GM19452 (cell line): ENCODE results near the gene PAIP1.
"Not testable (repeated sequence)": the region's sequence is repeated elsewhere in the genome, so short reads cannot be mapped to it uniquely, and the experiment has no call there.

Experiments used
- ATAC-seq: cut with Tn5 transposase; IDR thresholded peaks from one replicate; pipeline ENCODE4 v1.9.1; 2021; ENCODE audit not compliant: unreplicated experiment

The PAIP1 gene

DNA sequence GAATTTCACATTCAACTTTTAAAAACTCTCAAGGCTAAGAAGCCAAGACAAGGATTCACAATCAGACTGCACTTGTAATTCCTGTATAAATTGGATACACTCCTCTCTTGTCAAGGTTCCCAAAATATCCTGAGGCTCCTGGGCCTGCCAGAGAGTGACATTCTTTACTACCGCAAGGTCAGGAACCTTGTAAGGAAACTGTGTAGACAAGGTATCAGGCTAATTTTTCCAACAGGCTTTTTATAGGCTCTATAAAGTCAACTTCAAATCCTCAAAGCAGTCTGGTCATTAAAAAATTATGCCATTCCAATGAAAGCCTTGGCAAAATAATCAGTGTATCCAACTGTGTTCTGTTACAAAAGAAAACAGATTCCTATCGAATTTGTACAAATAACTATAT, 15.5 kb upstream of the PAIP1 start:
- ATAC-seq = no peak

DNA sequence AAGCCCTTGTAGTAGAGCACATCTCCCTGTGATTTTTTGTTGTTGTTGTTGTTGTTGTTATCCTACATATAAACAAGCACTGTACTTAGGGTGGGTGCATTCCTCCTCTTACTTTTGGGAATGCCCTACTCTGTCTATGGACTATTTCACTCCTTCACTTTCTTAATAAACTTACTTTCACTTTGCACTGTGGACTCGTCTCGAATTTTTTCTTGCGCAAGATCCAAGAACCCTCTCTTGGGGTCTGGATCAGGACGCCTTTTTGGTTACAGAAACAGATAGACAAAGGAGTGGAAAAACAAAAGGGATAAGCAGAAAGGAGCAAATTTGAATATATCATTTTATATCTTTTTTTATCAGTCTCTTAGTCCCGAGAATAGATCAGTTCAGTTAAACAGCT, 14.4 kb upstream of the PAIP1 start:
- no peak for ATAC-seq

DNA sequence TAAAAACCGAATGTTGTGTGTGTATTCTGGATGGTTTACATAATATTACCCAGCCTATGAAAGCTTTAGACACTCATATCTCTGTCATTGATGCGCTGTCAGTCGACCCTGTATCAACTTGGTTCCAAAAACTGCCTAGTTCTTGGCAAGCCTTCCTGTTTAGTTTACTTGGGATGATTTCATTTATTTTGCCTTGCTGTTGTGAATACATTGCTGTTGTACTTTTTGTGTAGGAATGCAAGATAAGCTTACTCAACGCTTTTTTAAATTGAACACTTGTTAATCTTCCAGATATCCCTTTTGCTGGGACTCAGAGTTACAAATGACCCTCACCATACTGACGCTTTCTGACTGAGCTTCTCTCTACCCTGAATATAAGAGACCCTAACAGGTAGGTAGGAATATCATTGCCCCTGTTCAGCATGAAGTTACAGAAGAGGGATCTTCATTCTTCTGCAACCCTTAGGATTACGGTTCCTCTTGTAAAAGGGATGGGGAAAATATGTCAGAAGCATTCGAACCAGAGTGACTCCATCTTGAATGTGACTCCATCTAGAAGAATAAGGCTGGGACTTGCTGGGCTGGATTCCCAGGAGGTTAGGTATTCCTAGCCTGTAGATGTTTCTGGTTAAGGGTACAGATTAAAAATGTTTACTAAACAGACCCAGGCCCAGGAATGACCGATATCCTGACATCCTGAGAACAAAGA, 13.7 kb upstream of the PAIP1 start:
- ATAC-seq = no peak

DNA sequence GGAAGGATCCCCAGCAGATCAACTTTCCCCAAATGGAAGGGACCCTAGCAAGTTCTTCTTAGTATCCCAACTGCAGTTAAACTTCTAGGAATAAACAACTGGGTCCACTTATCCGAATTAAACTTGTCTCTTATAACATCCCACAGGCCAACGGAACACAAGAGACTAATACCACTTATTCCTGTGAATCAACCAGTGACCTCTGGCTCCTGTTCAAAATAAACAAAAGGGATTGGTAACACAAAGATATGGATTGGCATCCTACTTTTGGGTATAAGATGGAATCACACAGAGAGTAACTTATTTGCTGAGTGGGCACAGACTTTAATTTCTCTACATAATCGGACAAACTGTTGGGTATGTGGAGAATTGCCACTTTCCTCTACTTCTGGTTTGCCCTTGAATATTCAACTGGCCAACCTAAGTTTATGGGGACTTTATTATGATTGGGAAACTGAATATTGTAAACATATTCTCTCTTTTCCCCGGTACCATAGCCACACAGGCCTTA, 12.4 kb upstream of the PAIP1 start:
- ATAC-seq = no peak

DNA sequence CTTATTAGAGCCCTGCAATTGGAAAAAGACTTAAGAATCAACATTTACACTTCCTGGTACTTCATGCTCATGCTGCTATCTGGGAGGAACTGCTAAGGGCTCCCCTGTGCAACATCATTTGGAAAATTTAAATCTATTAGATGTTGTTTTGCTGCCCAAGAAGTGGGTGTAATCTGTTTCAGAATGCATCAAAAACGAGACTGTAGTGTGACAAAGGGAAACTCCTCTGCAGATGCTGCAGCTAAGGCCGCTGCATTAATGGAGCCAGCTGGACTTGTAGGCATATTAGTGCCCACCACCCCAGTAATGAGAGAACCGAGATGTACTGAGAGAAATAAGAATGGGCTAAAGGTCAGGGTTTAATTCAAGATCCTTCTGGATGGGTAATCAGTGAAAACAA, 11.1 kb upstream of the PAIP1 start:
- no peak for ATAC-seq

DNA sequence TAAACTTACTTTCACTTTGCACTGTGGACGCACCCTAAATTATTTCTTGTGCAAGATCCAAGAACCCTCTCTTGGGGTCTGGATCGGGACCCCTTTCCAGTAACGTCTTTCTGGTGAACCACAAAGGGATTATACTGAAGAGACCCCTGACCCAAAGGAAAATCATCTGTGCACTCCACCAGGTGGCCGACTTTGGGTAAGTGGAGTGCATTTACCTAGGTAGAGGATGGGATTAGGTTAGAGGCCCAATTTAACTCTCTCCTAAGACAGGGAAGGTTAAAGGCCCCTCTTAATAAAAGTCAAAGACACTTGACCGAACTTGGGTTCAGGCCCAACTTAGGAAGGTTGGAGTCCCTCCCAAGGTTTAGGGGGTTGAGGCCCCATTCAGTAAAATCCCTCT, 8.2 kb upstream of the PAIP1 start:
- ATAC-seq = no peak

DNA sequence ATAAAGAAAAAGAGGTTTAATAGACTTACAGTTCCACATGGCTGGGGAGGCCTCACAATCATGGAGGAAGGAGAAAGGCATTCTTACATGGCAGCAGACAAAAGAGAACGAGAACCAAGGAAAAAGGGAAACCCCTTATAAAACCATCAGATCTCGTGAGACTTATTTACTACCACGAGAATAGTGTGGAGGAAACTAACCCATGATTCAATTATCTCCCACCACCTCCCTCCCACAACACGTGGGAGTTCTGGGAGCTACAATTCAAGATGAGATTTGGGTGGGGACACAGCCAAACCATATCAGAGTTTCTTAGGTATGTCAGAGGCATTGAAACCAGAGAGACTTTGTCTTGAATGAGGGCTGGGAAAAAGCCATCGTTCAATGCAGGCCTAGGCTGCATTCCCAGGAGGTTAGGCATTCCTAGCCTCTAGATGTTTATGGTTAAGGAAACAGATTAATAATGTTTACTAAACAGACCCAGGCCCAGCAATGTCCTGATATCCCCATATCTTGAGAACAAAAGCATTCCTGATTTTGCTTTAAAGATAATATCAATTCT, 7.5 kb upstream of the PAIP1 start:
- ATAC-seq = no peak

DNA sequence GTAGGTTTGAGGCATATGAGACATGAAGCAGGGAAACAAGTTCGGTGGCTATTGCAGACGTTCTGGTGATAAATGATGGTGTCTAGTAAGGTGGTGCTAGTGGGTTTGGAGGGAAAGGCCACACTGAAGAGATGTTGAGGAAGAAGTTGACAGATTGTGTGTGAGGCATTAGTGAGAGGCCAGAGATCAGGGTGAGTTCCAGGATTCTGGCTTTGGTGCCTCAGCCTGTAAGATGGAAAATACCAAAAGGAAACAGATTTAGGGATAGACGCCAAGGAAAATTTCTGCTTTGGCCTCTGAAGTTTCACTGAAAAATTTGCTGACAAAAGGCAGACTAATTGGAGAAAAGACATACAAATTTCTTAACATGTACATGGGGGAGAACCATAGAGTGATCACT, 6.4 kb upstream of the PAIP1 start:
- no peak for ATAC-seq

DNA sequence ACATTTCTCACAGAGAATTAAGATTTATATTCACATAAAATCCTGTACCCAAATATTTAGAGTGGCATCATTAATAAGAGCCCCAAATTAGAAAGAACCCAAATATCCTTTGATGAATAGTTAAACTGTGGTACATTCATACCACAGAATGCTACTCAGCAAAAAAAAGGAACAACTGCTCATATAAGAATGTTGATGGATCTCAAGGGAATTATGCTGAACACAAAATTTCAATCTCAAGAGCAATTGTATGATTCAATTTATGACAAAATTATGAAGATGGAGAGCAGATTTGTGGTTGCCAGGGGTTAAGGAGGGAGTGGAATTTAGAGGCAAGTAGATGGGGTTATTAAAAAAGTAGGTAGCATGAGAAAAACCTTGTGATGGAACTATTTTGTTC, 4.5 kb upstream of the PAIP1 start:
- ATAC-seq = no peak

DNA sequence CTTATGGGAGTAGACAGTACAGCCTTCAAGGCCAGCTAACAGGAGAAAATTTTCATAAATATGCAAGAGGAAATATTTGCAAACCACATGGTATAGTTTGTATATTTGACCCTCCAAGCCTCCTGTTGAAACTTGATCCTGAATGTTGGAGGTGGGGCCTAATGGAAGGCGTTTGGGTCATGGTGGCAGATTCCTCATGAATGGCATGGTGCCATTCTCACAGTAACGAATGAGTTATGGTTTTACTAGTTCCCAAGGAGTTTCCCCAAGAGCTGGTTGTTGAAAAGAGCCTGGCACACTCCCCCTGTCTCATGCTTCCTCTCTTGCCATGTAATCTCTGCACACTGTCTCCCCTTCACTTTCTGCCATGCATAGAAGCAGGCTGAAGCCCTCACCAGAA, 3.3 kb upstream of the PAIP1 start:
- no peak for ATAC-seq

DNA sequence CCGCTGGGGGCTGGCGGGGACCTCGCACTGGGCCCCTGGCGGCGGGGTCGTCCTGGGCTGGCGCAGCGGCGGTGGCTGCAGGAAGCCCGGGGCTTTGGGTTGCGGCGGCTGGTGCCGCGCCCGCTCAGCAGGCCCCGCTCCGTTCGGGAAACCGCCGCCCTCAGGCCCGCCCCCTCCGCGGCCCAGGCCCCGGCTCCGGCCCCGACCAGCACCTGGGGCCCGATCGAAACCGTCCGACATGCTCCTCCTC, 345 bp downstream of the PAIP1 start:
- ATAC-seq = peak; percentile 39

DNA sequence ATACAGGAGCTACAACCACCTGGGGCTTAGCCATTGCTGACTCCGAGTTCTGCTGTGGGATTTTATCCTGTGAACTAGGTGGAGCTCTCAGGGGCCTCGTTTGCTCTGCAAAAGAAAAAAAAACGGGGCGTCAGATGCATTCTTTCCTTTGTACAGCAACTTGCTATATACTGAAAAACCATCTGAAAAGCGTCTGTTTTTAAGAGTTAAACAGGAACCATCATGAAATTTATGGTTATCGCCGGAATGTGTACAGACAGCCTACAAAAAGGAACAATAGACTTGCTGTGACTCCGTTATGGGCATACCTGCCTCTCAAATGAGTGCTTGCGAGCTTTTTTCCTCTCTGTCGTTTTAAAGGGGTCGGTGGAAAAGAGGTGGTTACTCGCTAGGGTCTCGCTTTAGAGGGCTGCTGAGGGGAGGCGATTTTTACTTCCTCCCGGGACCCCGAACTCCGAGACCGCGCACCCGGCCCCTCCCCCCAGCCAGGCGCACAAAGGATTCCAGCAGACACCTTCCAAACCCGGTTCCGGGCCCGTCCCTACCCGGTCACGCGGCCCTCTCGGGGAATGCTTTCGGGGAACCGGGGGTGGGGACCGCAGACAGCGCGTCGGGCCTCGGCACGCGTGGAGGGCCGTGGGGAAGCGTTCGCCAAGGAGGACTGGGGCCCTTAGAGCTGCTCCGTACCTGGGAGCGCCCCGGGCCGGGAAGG, 826 bp downstream of the PAIP1 start:
- peak; percentile 17 for ATAC-seq

DNA sequence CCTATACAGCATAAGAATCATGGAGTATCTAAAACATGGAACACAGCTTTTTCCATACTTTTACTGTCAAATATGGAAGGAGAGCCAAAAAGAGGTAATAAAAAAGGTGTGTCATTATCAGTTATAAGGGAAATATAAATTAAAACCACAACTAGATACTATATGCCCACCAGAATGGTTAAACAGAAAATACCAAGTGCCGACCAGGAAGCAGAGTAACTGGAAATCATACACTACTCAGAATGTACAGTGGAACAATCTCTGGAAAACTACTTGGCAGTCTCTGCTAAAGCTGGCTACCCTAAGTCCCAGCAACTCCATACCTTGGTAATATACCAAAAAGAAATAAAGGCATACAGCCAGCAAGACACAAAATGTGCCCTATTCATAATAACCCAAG, 2.4 kb downstream of the PAIP1 start:
- no peak for ATAC-seq

DNA sequence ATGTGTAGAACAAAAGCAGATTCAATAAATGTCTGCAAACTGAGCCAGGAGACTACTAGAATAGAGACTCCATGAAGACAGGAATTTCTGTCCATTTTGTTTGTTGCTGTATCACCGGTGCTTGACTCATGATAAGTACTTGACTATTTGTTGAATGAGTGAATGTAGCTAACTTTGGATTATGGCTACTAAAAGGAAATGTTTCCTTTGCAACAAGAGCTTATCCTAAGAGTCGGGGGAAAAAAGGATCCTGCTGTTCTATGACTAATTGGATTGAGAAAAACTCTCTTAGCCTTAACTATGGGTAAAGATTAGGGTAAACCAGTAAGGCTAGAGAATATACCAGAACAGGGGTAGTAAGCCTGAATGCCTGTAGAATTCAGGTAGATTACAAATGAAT, 3.5 kb downstream of the PAIP1 start:
- no peak for ATAC-seq

DNA sequence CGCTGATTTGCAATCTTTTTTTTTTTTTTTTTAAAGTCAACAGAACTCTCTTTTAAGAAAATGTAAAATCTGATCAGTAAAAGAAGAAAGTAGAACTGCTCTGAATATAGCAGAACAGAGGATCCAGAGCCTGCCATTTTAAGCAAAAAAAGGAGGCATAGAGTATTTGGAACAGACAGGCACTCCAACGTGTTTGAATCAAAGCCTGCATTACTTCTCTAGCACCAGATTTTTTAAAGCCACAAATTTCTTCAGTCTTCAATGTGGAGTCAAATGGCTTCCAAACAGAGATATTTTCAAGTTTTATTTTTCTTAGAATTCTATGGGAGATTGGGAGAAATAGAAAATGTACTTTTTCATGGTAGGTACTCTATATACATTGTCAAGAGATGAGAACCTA, 5.1 kb downstream of the PAIP1 start:
- ATAC-seq = no peak

DNA sequence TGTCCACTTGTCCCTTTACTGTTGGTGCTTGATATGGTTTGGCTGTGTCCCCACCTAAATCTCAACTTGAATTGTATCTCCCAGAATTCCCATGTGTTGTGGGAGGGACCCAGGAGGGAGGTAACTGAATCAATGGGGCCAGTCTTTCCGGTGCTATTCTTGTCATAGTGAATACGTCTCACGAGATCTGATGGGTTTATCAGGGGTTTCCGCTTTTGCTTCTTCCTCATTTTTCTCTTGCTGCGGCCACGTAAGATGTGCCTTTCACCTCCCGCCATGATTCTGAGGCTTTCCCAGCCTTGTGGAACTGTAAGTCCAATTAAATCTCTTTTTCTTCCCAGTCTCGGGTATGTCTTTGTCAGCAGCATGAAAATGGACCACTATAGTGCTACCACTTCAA, 7.6 kb downstream of the PAIP1 start:
- ATAC-seq = not testable (repeated sequence)

DNA sequence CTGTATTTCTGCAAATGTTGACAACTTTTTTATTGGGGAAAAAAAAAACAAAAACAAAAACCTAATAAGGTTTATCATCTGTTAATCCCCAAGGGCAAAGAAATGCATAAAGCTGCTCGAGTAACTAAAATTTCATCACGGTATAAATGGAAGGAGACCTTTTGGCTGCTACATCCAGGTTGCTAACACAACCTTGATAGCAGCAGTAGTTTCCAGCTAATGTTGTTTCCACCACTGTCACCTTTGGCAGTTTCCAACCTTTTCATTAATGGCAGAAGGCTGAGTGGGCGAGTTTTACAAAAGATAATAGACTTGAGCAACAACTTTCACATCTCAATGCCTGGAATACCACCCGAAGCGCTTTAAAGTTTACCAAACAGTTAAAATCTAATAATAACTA, 8.5 kb downstream of the PAIP1 start:
- no peak for ATAC-seq

DNA sequence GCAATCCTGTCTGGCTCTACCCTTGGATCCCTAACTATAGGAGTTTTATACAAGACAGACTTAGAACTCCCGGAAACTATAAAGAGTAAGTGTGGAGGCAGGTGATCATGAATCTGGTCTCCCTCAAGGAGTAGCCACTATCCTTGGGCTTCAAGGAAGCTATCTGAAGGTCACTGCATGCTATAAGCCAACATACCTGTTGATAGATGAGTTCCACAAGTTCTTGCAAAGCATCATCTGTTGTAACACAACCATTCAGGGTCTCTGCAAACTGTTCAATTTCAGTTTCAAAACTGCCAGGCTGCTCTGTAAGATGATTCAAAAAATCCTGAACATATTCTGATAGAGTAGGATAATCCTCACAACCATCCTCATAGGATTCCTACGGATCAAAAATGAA, 9.3 kb downstream of the PAIP1 start:
- ATAC-seq = no peak

DNA sequence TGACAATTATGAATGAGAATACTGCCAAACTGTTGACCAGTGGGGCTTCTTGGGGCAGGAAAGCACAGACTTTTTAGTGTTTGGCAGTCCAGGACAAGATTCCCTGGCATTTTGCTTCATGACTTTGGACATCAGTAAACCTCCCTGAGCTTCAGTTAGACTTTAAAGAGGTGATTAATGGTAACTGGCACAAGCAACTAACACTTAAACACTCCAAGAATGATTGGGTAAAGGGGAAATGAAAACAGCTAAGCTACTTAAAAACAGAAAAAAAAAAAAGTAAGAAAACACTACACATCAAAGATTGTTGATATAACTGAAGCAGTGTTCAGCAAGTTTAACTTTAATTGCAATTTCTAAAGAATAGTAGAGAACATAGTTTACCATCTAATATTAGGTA, 13.4 kb downstream of the PAIP1 start:
- no peak for ATAC-seq

DNA sequence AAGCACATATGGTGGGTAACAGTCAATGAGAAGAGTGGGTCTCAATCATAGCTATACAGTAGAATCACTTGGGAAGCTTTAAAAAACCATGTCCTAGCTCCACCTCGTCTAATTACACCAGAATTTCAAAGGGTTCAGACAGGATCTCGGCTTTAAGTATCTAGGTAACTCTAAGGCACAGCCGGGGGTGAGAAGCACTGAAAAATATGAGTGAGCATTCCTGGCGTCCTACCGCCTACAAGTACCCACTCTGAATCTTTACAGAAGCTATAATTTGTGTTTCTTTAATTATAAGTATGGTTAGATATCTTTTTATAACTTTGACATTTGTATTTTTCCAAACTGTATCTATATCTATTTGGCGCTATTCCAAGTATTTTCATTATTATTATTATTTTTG, 16.1 kb downstream of the PAIP1 start:
- no peak for ATAC-seq

DNA sequence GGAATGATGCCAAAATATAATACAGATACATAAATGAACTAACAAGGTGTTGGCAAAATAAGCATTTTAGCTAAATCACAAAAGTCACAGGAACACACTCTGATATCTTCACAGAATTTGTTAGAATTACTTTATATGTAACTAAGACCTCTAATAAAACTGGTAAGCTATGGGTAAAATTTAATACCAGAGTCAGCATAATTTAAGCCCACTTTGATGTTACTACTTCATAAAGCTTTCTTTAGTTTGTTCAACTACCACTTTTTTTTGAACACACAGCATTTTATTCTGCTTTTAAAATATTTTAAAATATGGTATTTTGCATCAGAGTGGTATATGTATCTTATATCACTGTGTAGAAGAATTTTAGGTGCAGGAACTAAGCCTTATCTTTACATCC, 19.9 kb downstream of the PAIP1 start:
- ATAC-seq = no peak

DNA sequence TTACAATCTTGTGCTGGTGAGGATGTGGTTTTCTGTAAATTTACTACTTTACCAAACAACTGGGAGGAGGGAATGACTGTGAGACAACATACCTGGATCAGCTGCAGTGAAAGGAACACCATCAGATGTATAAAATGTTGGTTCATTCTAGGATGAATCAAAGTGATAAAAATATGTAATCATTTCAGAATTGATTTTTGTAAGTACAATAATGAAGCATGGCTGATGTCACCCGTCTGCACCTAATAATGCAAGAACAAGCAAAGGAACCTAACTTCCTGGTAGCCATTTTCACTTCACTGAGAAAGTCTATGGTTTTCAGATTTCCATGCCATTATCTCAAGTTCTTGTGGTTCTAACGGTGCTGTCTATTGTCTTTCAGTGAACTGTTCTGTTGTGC, 23.2 kb downstream of the PAIP1 start:
- no peak for ATAC-seq

DNA sequence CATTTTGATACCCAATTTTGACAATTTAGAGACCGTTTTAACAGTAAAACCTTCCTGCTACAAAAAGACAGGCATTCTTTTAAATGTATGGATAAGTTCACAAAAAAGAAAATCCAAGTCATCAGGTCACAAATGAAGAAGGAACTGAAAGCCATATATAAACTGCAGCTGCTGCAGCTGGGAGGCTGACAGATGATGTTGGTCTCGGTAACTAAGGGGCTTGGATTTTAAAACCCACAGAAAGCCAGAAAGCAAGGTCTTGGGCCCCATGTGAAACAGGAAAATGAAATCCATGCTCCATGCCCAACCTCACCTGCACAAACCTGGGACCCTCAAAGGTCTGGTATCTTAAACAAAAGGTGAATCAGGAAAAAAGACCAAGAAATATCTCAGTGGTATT, 26.2 kb downstream of the PAIP1 start:
- no peak for ATAC-seq
